GM18861 (cell line): Measurements from ENCODE around the gene IL10RB.
A peak's percentile ranks its signal among the peaks of the same experiment; 100 is the strongest.
"Not testable (repeated sequence)": the region's sequence is repeated elsewhere in the genome, so short reads cannot be mapped to it uniquely, and the experiment has no call there.

ENCODE experiments used
- ATAC-seq: cut with Tn5 transposase; IDR thresholded peaks from one replicate; pipeline ENCODE4 v1.9.1; 2021; ENCODE audit not compliant: unreplicated experiment

IL10RB gene

GRCh38 chr21:33300701-33301631 is 34.8 kb downstream of the IL10RB start:
- ATAC-seq: no peak

- no peak for ATAC-seq
Measured at GRCh38 chr21:33301632-33302002, 35.5 kb downstream of the IL10RB start.

DNA sequence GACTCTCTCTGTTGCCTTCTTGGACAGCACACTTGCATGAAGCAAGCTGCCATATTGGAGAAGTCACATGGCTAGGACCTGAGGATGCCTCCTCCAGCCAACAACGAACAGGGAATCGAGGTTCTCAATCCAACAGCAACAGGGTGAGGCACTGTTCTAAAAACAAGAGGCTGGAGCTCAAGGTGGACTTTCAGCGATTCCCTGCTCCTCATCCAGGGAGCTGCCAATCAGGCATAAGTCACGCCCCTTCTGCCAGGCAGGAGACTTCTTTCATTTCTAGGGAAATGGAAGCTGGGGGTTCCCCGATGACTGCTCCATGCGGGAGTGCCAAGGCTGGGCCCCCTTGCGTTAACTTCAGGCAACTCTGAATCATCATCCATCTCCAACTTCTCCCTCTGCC is 35.9 kb downstream of the IL10RB start:
- ATAC-seq: no peak

- no peak for ATAC-seq
Measured at GRCh38 chr21:33302796-33303195, 36.6 kb downstream of the IL10RB start.

GRCh38 chr21:33305344-33305671 is 39.1 kb downstream of the IL10RB start:
- ATAC-seq: no peak

- no peak for ATAC-seq
Measured at GRCh38 chr21:33305938-33306337, 39.8 kb downstream of the IL10RB start.

DNA sequence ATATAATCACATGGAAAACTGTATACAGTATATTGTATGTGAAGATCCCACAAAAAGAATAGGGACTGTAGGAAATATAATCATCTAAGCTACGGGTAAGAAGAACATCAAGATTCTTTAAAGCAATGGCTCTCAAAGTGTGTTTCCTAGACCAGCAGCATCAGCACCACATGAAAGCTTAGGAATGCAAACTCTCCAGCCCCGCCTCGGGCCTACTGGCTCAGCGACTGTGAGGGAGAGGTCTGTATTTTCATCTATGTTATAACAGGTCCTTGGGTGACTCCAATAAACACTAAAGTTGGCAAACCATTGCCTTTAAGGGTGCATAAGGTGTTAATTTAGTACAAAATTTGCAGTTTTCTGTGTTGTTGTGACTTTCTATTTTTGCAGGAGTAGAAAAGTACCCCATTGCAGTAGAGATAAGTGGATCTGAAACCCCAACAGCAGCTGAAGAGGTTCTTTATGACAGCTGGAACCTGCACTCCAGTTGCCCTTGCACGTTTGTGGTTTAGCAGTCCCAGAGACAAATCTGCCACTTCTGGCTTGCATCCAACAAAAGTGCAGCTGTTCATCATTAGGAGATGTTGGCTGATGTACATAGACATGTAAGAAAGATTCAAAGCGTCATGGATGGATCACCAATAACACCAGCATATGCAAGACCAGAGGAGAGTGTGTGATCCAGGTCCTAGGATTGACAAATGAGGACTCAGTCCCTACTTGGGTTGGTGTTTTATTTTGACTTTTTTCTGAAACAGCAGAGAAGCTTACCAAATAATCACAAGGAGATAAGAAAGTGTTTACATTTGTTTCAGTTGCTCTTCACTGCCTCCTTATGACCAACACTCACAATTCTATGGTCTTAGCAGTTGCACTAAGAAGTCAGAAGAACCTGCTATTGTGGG is 42.7 kb downstream of the IL10RB start:
- peak; percentile 82 for ATAC-seq

- no peak for ATAC-seq
Measured at GRCh38 chr21:33309778-33310177, 43.6 kb downstream of the IL10RB start.

DNA sequence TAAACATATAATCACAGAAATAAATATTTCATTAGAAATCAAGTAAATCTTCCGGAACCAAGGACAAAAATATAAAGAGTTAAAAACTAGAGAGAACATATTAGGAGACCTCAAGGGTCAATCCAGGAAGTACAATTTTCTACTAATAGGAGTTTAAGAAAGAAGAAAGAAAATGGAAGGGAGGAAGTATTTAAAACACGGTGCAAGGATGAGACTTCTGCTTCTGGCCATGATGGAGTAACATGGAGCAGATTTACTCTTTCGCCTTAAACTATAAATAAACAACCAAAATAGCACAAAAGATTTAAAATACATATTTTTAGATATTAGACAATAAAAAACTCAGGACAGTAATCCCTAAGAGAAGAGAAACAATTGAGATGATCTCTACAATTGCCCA is 46.0 kb downstream of the IL10RB start:
- ATAC-seq: no peak

DNA sequence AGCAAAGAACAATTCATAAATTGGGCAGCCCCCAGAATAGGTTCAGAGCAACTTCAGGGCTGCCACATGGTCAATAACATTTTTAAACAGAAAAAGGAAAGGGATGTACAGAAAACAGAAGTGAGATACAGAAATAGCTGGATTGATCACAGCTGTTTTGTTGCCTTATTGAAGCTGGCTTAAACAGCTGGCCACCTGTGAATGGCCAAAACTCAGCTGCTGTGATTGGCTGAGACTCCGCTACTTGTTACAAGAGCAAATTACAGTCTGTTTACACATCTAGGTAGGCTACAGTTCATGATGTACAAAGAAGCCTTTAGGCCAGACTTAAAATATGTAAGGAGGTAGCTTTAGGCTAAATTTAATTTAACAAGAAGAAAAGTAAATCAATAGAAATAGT is 47.0 kb downstream of the IL10RB start:
- no peak for ATAC-seq

DNA sequence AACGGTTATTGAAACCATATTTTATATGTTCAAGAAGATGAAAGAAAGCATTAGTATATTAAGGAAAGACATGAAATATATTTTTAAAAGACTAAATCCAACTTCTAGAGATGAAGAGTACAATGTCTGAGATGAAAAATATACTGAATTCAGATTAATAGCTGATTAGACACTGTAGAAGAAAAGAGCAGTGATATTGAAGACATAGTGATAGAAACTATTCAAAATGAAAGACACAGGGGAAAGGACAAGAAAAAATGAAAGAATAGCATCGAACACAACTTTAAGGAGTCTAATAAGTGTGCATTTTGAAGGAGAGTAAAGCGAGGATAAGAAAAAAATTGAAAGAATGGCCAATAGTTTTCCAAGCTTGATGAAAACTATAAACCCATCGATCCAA is 47.4 kb downstream of the IL10RB start:
- no peak for ATAC-seq

DNA sequence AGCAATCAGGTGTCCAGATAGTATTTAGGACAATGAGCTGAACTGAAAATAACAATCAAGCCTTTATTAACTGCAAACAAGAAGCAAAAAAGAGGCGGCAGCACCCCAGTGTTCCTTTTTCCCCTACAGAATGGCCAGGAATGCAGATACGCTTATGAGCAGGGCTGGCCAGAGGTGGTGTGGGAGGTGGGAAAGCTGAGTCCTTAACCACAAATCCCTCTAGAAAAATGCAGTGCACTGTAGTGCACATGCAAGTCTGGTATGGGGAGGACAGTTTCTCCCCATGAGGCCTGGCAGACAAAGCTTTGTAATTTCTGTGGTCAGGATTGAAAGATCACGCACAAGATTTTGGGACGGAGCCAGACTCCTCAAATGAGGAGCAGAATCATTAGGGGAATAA is 47.9 kb downstream of the IL10RB start:
- no peak for ATAC-seq

DNA sequence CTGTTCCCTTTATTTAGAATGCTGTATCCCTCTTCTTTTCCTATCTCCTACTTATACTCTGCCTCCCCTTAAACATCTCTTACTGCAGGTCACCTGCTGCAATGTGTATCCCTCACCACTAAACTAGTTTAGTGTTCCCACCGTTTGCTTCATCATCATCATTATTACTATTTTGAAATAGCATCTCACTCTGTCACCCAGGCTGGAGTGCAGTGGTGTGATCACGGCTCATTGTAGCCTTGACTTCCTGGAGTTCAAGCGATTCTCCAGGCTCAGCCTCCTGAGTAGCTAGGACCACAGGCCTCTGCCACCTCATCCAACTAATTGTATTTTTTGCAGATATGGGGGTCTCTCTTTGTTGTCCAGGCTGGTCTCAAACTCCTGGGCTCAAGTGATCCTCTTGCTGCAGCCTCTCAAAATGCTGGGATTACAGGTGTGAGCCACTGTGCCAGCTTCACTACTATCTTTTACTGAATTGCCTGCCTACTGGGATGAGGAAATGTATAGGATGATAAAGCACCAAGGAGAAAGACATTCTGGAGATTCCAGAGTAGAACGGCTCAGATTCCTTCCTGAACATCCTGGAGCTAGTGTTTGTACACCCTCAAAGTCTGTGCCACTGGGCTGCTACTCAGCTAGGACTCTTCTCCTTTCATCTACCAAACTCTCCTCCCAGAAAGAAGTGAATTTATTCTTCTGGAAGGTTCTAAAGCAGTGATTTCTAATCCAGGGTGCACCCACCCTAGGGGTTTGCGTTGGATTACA is 50.0 kb downstream of the IL10RB start:
- no peak for ATAC-seq

DNA sequence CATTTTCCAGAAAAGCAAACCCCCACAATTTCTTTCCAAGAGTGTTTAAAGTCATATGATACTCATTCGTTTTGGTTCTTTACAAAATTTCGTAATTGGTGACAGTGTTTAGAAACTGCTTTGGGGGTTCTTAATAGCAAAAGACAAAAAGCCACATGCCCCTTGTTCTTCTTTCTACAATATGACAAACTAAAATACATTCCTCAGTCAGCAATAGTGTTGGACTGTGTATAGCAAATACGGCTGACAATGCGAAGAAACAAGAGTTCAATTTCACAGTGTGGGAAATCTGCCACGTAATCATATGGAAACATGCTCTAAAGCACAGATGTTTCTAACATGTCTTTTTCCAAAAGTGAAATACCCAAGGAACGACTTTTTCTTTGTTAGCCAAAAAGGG is 51.0 kb downstream of the IL10RB start:
- no peak for ATAC-seq

- ATAC-seq: no peak
Measured at GRCh38 chr21:33317786-33318486, 51.8 kb downstream of the IL10RB start.

DNA sequence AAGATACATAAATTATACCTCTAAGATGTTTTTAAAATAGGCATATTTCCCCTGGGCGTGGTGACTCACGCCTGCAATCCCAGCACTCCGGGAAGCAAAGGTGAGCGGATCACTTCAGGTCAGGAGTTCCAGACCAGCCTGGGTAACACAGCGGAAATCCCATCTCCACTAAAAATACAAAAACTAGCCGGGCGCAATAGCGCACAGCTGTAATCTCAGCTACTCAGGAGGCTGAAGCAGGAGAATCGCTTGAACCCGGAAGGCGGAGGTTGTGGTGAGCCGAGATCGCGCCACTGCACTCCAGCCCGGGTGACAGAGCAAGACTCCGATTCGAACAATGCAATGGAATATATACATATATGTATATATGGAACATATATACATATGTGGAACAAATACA is 54.8 kb downstream of the IL10RB start:
- not testable (repeated sequence) for ATAC-seq

GRCh38 chr21:33323610-33324009 is 57.4 kb downstream of the IL10RB start:
- not testable (repeated sequence) for ATAC-seq

DNA sequence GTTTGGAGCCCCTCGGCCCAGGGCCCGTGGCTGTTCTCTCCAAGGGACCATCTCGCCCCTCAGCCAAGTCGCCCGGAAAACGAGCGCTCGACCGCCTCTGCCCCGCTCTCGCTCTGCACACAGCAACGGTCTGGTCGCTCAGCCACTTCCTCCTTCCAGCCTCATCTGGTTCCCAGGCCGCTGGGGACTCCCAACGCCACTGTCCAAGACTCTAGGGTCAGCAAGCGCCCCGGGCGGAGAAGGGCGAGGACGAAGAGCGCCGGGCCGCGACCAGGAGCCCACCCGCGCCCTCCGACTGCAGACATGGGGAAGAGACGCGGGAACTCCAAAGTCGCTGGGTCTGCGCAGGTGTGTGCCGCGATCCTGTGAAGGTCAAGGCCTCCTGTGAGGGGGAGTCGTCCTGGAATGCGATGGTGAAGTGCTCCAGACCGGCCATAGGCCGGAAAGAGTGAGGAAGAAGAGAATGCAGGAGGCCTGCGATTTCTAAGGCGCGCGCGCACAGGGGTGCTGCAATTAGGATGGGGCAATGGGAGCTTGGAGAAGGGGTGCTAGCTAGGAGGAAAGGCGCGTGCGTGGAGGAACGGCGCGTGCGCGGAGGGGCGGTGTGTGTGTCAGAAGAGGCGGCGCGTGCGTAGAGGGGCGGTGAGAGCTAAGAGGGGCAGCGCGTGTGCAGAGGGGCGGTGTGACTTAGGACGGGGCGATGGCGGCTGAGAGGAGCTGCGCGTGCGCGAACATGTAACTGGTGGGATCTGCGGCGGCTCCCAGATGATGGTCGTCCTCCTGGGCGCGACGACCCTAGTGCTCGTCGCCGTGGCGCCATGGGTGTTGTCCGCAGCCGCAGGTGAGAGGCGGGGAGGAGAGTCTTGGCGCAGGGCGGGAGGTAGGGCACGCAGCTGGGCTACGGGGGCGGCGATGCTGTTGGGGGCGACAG is 58.4 kb downstream of the IL10RB start, which contains the start of gene IFNAR1:
Gene IFNAR1 (plus strand): TSS at position 680 of the 931 bp plus-strand sequence. CDS start 86 bp downstream, at position 766.
- ATAC-seq: peak; percentile 55
